Measurements from ENCODE around the gene CD69.

The CD69 gene

DNA sequence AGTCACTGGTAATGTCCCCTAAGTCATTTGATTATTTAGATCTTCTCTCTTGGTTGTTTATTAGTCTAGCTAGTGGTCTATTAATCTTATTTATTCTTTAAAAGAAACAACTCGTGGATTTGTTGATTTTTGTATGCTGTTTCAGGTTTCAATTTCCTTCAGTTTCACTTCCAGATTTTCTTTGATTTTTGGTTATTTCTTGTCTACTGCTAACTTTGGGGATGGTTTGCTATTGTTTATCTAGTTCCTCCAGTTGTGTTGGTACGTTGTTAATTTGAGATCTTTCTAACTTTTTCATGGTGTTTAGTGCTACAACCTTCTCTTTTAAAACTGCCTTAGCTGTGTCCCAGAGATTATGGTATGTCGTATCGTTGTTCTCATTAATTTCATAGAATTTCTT, 18.5 kb upstream of the CD69 start:
- DNase-seq = no peak

DNA sequence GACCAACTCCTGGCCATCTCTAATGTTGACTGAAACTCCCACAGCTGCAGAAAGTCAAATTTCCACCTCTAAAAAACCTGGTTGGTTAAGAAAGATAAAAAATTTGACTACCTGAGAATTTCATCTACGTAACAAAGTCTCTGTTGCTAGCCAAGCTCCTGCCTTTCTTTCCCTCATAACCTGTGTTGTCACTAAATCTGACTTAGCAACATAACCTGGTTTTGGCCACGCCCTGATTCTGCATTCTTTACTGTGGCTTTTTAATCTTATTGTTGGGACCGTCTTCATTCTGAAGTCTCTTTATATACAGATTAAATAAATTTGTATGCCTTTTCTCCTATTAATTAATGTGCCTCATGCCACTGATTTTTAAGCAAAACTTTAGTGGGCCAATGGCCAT, 16.1 kb upstream of the CD69 start:
- DNase-seq = no peak

DNA sequence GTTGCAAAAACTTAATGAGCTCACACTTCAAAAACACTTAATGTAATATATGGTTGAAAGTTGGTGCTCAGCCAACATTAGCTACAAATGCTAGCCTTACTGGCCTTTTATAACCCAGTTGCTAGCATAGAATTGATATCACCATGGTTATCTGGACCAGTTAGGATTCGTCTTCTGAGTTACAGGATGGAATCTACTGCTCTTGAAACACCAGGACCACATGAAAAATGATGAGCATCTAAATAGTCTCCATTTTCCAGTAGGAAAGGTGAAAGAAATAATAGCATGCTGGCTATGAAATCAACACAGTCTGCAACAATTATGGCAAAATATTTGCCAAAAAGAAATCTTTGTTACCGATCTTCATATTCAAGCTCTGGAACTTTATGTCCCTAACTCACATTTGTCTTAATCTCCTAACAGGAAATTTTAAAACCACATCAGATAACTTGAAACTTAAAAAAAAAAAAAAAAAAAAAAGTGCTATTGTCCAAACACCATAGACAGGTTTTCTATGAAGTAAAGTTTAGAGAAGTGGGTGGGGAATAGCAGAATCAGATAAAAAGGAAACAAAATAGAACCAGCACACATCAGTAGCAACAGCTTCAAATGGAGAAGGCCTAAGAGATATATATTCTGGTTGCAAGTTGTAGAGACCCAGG, 12.6 kb upstream of the CD69 start:
- no peak for DNase-seq

DNA sequence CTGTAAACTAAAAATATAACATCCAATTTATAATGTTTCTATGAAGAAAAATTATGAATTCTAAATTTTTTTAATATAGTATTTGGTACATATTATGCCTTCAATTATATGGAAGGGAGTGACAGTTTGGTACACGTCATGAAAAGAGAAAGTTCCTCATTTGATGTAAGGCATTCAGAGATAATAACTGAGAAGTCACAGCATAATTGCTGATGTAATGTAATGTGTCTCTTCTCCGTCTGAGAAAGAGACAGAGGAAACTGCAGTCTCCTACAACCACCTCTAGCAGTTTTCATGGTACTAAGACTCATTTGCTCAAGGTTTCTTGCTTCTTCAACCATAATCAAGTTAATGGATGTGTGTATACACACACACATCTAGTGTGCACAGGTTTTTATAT, 2.3 kb upstream of the CD69 start:
- no peak for DNase-seq

DNA sequence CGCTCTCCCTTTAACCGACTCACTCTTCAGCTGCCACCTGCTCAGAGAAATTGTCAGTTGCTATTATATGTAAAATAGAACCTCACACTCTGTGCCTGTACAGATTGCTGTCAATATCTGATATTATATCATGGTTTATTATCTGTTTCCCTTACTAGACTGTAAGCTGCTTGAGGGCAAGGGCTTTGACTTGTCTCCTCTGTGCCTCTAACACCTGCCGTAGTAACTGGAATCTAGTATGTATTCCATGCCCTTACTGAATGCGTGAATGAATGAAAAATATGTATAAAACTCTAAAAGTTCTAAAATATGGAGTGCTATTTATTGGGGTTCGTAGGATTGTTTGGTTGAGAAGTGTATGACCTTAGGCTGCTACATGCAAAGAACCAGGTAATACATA, 1.7 kb upstream of the CD69 start:
- no peak for DNase-seq

DNA sequence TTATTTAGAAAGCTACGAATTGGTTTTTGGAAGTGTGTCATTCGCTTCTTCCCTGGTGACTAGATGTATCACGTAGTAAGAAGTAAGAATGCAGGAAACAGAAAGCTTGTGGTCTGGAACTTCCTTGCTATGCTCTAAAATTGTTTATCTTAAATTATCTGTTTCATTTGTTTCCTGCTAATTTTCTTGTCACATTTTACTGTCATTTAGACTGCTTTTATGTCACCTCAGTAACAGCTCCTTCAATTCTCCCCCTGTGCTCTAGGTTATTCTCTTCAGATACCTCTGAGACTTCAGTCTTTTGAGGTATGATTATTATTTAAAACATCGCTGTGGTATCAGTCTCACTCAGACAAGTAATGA, 699 bp upstream of the CD69 start:
- peak; percentile 67 for DNase-seq

DNA sequence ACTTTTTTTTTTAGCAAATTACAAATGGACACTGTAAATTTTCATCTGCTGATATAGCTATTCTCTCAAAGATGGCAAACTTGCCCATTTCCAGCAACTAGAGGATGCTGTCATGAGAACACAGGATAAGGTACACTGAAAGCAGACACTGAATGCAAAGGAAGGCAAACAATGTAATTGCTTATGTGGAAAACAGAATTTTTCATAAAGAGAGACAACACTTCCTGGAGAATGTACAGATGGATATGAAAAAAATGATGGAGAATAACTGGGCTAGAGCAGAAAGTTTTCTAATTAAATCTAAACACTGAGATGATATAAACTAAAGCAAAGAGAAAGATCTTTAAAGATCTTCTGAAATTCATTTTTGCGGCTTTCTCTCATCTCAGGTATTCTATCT, 581 bp downstream of the CD69 start:
- DNase-seq = no peak

DNA sequence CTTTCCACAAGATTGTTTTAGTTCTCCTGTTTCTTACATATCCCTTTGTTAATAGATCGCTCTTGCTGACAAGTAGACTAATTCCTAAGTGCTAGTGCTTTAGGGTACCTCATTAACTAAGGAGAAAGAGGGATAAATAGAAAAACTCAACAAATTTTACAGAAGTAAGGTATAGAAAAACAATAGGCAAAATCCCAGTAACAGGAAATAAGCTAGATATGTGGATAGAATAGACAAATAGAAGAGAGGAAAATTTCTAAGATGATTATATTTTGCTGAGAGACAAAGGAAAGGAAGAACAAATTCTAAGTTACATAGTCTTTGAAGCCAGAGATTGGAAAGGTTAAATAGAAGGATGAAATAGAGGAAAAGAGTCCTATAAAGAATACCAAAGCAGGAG, 1.0 kb downstream of the CD69 start:
- no peak for DNase-seq

DNA sequence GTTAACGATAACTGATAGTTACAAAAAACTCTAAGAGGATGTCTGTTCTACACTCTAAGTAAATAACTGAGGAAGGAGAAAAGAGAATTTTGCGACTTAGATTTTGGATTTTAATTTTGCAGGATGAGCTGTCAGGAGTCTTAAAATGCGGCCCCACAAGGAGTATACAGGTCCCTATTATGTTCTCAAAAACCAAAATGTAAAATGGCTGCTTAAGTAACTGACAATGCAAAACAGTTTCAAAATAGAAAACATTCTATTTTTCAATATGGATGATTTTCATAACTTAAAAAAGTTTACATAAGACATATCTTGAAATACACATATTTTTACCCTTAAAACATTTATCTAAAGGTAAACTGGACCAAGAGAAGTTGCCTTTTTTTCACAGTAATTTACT, 2.6 kb downstream of the CD69 start:
- no peak for DNase-seq

DNA sequence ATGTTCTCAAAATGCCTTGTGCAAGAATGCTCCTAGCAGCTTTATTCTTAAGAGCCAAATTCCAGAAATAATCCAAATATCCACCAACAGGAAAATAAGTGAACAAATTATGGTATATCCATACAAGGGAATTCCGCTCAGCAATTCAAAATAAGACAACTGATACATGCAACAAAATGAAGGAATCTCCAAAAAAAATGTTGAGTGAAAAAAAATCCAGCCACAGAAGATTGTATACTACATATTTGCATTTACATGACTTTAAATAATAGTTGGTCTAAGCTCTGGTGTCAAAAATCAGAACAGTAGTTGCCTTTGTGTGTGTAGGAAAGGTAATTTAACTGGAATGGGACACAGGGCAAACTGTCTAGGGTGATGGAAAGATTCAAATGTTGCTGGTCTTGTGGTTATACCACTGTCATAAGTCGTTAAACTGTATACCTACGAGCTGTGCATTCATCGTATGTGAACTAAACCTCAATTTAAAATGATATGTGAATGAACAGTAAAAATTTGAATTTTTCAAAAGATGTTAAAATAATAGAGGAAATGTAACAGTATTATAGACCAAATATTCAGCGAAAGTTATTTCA, 3.2 kb downstream of the CD69 start:
- no peak for DNase-seq

DNA sequence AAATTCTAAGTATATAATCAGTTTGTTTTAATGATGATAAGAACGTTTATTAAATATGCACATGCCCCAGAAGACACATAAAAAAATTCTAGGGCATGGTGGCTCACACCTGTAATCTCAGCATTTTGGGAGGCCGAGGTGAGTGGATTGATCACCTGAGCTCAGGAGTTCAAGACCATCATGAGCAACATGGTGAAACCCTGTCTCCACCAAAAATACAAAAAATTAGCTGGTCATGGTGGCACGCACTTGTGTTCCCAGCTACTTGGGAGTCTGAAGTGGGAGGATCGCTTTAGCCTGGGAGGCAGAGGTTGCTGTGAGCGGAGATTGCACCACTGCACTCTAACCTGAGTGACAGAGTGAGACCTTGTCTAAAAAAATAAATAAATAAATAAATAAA, 4.0 kb downstream of the CD69 start:
- DNase-seq = no peak

DNA sequence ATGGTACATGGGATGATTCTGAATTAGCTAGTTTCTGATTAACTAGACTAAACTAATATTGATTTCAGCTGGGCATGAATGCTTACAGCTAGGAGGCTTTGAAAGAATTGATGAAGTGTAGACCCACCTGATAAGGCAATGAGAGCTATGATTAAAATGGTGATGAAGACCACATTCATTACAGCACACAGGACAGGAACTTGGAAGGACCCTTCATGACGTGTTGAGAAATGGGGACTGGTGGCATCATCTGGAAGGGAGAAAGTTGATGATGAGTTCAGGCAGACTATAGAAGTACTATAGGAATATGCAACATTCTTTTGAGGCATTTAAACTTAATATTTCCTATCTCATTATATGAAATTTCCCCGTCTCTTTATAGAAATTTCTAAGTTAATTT, 4.5 kb downstream of the CD69 start:
- DNase-seq = no peak

DNA sequence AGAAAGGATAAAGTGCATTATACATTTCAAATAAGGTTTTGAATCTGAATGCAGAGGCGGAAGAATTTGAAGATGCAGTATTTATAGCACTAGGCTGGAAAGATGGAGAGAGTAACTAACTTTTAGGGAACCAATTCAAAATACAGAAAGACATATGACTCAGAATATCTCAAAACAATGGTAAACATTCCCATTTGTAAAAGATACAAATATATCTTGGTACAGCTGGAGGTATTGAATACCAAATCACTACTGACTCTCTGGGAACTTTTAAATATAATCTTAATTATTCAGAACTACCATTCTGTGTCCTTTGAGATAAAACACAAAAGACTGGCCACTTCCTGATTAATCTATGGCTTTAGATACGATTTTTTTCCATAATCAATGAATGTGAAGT, 5.1 kb downstream of the CD69 start:
- no peak for DNase-seq

DNA sequence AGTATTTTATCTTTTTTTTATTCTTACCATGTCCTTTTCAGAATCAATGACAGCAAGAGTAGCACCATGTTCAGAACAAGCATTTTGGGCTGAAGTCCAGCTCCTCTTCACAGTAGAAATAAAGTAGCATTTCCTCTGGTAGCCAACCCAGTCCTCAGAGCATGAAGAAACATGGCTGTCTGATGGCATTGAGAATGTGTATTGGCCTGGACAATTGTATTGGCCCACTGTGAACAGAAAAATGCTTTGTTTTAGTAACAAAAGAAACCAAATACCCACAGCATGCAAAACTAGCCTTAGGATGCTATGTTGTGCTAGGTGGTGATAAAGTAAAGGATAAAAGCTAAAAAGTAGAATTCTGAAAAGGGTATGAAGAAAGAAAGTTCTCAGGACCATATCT, 5.7 kb downstream of the CD69 start:
- DNase-seq = no peak

DNA sequence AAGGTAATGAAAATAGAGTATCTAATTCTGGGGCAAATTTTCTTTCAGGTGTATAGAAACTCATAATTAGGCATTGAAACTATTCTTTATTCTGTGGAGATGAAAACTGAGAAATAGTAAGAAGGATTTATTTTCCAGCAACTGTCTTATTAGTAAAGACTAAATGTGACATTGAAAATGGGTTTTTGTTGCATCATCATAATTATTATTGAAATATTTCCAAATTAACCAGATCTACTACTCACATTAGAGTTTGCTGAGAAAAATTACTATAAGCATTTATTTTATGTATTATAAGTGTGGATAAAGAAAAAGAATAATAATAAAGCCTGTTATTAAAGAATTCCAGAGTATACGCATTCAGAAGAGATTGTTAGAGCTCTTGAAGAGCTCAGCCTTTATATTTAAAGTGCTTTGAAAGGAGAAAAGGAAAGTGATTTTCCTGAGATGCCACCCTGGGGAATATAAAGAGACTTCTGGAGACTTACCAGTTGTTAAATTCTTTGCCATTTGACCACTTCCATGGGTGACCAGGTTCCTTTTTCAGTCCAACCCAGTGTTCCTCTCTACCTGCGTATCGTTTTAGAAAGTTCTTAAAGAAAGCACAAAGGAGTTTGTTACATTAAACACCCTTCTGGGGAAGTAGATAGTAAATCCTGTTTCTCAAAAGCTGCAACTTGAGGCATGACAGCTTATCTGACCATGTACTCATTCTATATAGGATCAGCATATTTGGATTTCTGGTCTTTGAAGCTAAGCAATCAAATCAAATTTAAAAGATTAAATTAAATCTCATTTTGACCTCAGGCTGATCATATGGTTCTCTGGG, 6.4 kb downstream of the CD69 start:
- DNase-seq = no peak

DNA sequence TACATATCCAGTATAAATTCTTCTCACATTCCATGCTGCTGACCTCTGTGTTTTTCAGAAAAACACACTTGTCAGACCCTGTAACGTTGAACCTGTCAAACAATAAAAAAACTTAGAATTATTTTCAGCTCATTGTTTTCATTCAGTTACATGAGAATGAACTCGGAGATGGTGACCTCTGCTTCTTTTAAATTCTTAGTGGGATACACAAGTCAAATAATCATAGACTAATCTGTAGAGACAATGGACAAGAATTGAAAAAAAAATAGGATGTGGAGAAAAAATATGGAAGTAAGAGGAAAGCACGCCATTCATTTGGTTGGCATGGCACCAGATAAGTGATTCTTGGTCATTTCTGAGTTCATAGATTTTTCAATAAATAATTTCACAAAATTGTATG, 7.2 kb downstream of the CD69 start:
- DNase-seq = no peak

DNA sequence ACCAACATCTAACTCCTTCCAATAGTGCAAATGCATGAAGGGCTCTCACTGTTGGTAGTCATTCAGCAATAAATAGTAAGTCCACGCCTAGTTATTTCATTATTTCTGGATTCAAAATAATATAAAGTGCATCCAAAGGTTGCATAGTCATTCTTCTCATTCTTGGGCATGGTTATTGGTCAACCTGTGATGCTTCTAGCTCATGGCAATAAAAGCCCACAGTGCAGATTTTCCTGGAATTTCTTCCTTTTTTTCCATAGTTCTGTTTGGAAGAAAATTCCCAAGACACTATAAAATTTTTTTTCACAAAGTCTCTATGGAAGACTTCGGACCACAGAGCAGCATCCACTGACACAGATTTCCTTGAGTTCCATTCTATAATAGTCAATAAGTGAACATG, 7.6 kb downstream of the CD69 start:
- no peak for DNase-seq

DNA sequence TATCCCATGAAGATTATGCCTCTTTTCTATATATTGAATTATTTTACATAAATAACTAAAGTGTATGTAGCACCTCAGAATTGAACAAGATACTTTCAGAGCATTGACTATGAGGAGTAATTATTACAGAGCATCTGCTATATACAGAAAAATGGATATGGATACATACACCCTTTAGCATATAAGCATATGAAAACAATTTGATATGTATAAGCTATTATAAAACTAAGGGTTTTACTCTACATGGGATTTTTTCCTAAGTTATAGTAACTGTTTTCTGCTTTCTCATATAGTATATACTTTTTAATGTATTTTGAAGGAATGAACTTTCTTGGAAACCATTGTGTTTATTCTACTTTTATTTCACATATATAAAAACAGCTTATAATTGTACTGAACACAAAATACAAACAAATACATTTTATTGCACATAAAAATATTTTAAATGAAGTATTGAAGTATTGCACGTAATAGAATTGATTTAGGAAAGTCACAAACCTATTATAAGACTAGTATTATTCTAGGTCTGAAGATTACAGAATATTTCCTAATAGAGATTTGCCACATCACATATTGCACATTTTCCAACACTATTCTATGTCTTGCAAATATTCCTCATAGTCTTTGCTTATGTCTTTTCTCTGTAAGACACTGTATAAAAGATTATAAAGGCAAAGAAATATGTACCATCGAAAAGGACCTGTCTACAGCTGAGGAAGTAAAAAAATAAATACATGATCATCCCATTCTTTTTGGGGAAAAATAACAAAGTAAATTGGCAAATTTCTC, 8.4 kb downstream of the CD69 start:
- DNase-seq = no peak

DNA sequence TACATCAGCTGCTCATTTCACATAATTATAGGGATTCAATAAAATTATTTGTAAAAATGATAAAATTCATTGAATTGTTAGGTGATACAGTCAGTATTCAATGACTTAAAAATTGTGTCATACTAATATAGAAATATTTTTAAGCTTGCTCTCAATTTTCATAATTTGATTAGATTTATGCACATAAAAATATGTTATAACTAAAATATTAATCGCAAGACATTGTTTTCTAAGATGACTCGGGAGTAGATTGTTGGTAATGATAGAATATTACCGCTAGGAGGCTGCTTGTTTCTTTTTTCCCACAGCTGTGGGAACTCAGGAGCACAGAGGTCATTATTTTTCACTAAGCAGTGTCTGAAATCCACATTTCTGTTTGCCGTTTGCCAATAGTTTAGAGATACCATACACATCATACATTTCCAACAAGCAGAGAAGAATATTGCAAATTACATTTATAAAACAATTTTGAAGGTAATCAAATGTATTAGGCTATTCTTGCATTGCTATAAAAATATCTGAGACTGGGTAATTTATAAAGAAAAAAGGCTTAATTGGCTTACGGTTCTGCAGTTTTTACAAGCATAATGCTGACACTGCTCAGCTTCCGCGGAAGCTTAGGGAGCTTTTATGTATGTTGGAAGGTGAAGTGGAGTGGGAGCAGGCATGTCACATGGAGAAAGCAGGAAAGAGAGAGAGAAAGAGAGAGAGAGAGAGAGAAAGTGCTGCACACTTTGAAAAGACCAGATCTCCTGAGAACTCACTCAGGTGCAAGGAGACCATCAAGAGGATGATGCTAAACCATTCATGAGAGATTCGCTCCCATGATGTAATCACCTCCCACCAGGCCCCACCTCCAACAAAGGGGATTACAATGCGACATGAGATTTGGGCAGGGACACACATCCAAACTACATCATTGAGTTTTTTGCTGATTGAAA, 9.2 kb downstream of the CD69 start:
- no peak for DNase-seq

DNA sequence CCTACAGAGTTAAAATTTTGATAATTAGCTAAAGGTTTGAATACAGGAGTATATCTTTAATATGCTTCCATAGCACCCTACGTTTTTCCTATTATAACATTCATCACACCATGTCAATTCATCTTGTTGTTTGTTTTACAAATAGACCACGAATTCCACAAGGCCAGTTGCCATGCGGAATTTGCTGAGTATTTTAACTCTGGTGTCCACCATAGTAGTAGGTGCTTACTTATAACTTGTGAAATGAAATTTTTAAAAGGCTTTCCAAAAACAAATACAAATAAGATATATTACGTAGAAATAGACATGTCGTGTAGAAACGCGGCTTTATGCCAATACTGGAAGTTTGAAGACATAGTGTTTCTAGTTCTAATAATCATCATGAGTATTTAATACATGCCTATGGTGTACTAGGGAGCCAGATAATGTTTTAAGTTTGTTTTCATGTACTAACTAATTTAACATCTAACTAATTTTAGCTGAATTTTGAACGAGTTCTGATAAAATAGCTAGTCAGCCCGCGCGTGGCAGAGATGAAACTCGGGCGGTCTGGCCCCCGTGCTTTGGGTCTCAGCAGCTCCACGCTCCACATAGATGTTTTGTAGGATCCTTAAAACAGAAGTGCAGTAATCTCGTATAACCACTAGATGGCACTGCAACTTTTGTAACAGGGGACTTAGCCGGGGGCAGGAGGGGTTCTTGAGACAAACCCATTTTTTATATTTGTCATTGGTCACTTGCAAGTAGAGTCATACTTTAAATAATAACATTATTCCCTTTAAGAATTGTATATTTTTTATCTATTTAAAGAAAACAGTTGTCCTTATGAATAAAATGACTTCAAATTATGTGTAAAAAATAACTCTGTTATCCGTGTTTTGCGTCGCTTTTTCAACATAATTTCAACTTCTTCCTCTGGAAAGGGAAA, 10.2 kb downstream of the CD69 start:
- peak; percentile 85 for DNase-seq

DNA sequence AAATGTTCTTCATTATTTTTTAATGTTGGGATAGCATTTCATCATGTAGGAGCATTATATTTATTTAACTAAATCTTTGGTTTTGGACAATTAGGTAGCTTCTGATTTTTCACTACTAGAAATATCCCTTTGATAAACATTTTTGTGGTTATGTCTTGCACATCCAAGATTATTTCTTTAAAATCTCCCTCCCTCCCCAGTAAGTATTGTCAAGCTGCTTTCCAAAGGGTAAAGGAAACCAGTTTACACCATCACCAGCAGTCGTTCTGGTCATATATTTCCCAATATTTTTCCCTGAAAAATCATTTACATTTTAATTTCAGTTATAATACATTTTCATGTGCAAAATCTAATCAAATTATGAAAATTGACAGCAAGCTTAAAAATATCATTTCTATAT, 11.1 kb downstream of the CD69 start:
- DNase-seq = no peak

All from activated CD4-positive, alpha-beta T cell treated with anti-CD3 and anti-CD28 coated beads, Interleukin-2, amount 50 U/mL, for 16 hours (primary cell).